Caco-2 (cell line): ENCODE results near the gene SP100. TPM values are rescaled to one million over a fixed set of nuclear protein-coding genes. Genes with fewer than 3 reads are reported as not detected.

Source experiments
- BruUV-seq: library from RNA; stranded (reverse); fragments of 400-500 nt; replicated peaks from 2 replicates; lab custom pipeline; 2021; lab: Mats Ljungman, UMichigan
- CTCF ChIA-PET: fragments of 300-600 bp; sonication (Branson Sonifier 250); formaldehyde crosslinking; loops from one replicate; lab custom pipeline; 2022; ENCODE audit warnings: antibody characterized with exemption; lab: Charles Lee
- POLR2A ChIA-PET: fragments of 300-600 bp; sonication (Branson Sonifier 250); formaldehyde crosslinking; loops from one replicate; lab custom pipeline; 2022; ENCODE audit warnings: antibody characterized with exemption; lab: Charles Lee
- DNase-seq, 2 experiments: peaks; one replicate each; pipeline versions ENCODE4 v3.0.0 to v3.0.0-alpha.2; 2020 to 2022
- H3K27me3 ChIP-seq: replicated peaks from 2 replicates; pipeline ENCODE4 v1.6.0; 2011; ENCODE audit warnings: low read length; ENCODE audit not compliant: control insufficient read depth, insufficient read depth
- H3K36me3 ChIP-seq: 2 replicates; pipeline ENCODE4 v1.5.1; 2011; ENCODE audit warnings: low read length; ENCODE audit not compliant: control insufficient read depth, insufficient read depth
- H3K4me1 ChIP-seq: fragments of 250-450 bp; sonication (Bioruptor Pico); 2 replicates; pipeline ENCODE4 v1.5.1; 2020; ENCODE audit warnings: mild to moderate bottlenecking
- H3K4me3 ChIP-seq: 2 replicates; pipeline ENCODE4 v1.5.1; 2011; ENCODE audit warnings: low read depth, mild to moderate bottlenecking, control low read depth, low read length
- H3K9me3 ChIP-seq: fragments of 250-450 bp; sonication (Bioruptor Pico); 2 replicates; pipeline ENCODE4 v1.5.1; 2020; ENCODE audit warnings: mild to moderate bottlenecking, moderate library complexity
- H3K27ac Mint-ChIP-seq: one replicate; pipeline ENCODE4 v1.8.0; 2022; ENCODE audit warnings: mixed read lengths; ENCODE audit not compliant: unreplicated experiment
- H3K27me3 Mint-ChIP-seq: one replicate; pipeline ENCODE4 v1.8.0; 2022; ENCODE audit warnings: mixed read lengths; ENCODE audit not compliant: insufficient read depth, unreplicated experiment
- H3K36me3 Mint-ChIP-seq: one replicate; pipeline ENCODE4 v1.8.0; 2022; ENCODE audit warnings: mild to moderate bottlenecking, mixed read lengths; ENCODE audit not compliant: insufficient read depth, unreplicated experiment
- H3K4me1 Mint-ChIP-seq: one replicate; pipeline ENCODE4 v1.8.0; 2022; ENCODE audit warnings: low read depth, mixed read lengths; ENCODE audit not compliant: unreplicated experiment
- H3K4me3 Mint-ChIP-seq: one replicate; pipeline ENCODE4 v1.8.0; 2022; ENCODE audit warnings: mild to moderate bottlenecking, moderate library complexity, mixed read lengths; ENCODE audit not compliant: unreplicated experiment
- H3K9me3 Mint-ChIP-seq: one replicate; pipeline ENCODE4 v1.8.0; 2022; ENCODE audit warnings: mixed read lengths; ENCODE audit not compliant: unreplicated experiment
- intact Hi-C: fragments of 100-400 bp; cut with micrococcal nuclease; formaldehyde crosslinking; loops from one replicate; pipeline ENCODE4 v1.10.0; 2022; ENCODE audit not compliant: unreplicated experiment
- total RNA-seq: library from RNA; stranded (reverse); gene quantifications from 2 replicates; pipeline ENCODE4 v1.2.3, GENCODE V29; 2022
- TF ChIP-seq, protein P1 (sequence below), 2 experiments: fragments of 200-600 bp in 1 of 2; IDR thresholded peaks; 1 replicate in 1 of 2; 2 replicates in 1 of 2; pipeline versions ENCODE4 v1.5.1 to v1.8.0; 2011 to 2022; ENCODE audit warnings: antibody characterized with exemption in 1 of 2, control low read depth in 1 of 2, inconsistent platforms in 1 of 2, low read depth in 1 of 2, low read length in 1 of 2, mild to moderate bottlenecking in 1 of 2, moderate library complexity in 1 of 2; ENCODE audit not compliant: insufficient read depth in 1 of 2, severe bottlenecking in 1 of 2, unreplicated experiment in 1 of 2

Gene SP100
- total RNA-seq, 1 experiment from 2014 or later, result 7.8 TPM

GRCh38 chr2:230502593-230502992 is 86.6 kb downstream of the SP100 start:
- BruUV-seq, result no TSS peak
- Mint-ChIP-seq H3K36me3 (no peaks in the 10 kb centered on the region), H3K9me3 (no peaks in the 10 kb centered on the region), H3K4me1 (no peaks in the 10 kb centered on the region), H3K27me3 (no peaks in the 10 kb centered on the region), H3K4me3 (no peak overlapping the region), H3K27ac (no peak overlapping the region)
- Histone ChIP-seq H3K36me3 (no peaks in the 10 kb centered on the region), H3K4me3 (no peak overlapping the region), H3K9me3 (no peaks in the 10 kb centered on the region), H3K27me3 (no peaks in the 10 kb centered on the region), H3K4me1 (no peaks in the 10 kb centered on the region)
- intact Hi-C loops, result no loop called here
- DNase-seq, result no peak
- TF ChIP-seq, protein P1, sequence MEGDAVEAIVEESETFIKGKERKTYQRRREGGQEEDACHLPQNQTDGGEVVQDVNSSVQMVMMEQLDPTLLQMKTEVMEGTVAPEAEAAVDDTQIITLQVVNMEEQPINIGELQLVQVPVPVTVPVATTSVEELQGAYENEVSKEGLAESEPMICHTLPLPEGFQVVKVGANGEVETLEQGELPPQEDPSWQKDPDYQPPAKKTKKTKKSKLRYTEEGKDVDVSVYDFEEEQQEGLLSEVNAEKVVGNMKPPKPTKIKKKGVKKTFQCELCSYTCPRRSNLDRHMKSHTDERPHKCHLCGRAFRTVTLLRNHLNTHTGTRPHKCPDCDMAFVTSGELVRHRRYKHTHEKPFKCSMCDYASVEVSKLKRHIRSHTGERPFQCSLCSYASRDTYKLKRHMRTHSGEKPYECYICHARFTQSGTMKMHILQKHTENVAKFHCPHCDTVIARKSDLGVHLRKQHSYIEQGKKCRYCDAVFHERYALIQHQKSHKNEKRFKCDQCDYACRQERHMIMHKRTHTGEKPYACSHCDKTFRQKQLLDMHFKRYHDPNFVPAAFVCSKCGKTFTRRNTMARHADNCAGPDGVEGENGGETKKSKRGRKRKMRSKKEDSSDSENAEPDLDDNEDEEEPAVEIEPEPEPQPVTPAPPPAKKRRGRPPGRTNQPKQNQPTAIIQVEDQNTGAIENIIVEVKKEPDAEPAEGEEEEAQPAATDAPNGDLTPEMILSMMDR (IDR thresholded peaks at IDR 0.05; ENCODE audit: insufficient read depth in 1 of 2, low read depth in 1 of 2, low read length in 1 of 2, severe bottlenecking in 1 of 2, unreplicated experiment in 1 of 2), result no peak
- ChIA-PET POLR2A (no interaction called here), CTCF (no interaction called here)

GRCh38 chr2:230503798-230504197 is 87.8 kb downstream of the SP100 start:
- DNase-seq, result no peak
- H3K9me3 Mint-ChIP-seq, result no peaks in the 10 kb centered on the region
- ChIA-PET CTCF (no interaction called here), POLR2A (no interaction called here)
- TF ChIP-seq, protein P1 (IDR thresholded peaks at IDR 0.05; ENCODE audit: insufficient read depth in 1 of 2, low read depth in 1 of 2, low read length in 1 of 2, severe bottlenecking in 1 of 2, unreplicated experiment in 1 of 2), result no peak
- no peaks in the 10 kb centered on the region for H3K36me3 Mint-ChIP-seq
- no TSS peak for BruUV-seq
- no peak overlapping the region for H3K4me3 ChIP-seq
- H3K27ac Mint-ChIP-seq, result no peak overlapping the region
- H3K9me3 ChIP-seq, result no peaks in the 10 kb centered on the region
- H3K36me3 ChIP-seq, result no peaks in the 10 kb centered on the region
- no peaks in the 10 kb centered on the region for H3K4me1 Mint-ChIP-seq
- H3K27me3 Mint-ChIP-seq, result no peaks in the 10 kb centered on the region
- H3K4me1 ChIP-seq, result no peaks in the 10 kb centered on the region
- no peak overlapping the region for H3K4me3 Mint-ChIP-seq
- no peaks in the 10 kb centered on the region for H3K27me3 ChIP-seq
- intact Hi-C loops, result no loop called here

DNA sequence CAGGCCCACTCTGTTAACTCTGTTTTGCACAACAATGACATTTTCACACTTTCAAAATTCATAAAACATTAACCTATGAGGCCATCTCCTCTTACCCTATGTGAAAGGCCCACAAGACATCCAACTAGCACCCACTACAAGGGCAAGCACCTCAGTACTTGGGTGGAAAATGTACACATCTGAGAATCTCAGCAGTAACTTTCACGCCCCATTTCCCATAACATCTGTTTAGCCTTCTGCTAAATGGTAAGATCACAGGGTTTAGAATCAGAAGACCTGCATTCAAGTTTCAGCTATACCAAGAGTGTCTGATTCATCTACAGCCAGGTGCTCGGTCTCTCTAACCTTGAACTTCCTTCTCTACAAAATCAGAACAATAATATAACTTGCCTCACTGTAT is 89.2 kb downstream of the SP100 start:
- Mint-ChIP-seq H3K27me3 (no peaks in the 10 kb centered on the region), H3K4me1 (no peaks in the 10 kb centered on the region), H3K9me3 (no peaks in the 10 kb centered on the region), H3K4me3 (no peak overlapping the region), H3K27ac (no peak overlapping the region), H3K36me3 (no peaks in the 10 kb centered on the region)
- TF ChIP-seq, protein P1 (IDR thresholded peaks at IDR 0.05; ENCODE audit: insufficient read depth in 1 of 2, low read depth in 1 of 2, low read length in 1 of 2, severe bottlenecking in 1 of 2, unreplicated experiment in 1 of 2), result no peak
- BruUV-seq, result no TSS peak
- POLR2A ChIA-PET, result no interaction called here
- CTCF ChIA-PET, result no interaction called here
- intact Hi-C loops, result no loop called here
- no peaks in the 10 kb centered on the region for H3K9me3 ChIP-seq
- H3K4me3 ChIP-seq, result no peak overlapping the region
- H3K4me1 ChIP-seq, result no peaks in the 10 kb centered on the region
- no peak for DNase-seq
- no peaks in the 10 kb centered on the region for H3K27me3 ChIP-seq
- H3K36me3 ChIP-seq, result no peaks in the 10 kb centered on the region
